ENCODE results near the gene ATF1. TPM values are rescaled to one million over a fixed set of nuclear protein-coding genes. Genes with fewer than 3 reads are reported as not detected.
"Not testable (repeated sequence)": the region's sequence is repeated elsewhere in the genome, so short reads cannot be mapped to it uniquely, and the experiment has no call there.

ATF1 gene
- total RNA-seq, 1 donor from 2014 or later, result 42.5 TPM

DNA sequence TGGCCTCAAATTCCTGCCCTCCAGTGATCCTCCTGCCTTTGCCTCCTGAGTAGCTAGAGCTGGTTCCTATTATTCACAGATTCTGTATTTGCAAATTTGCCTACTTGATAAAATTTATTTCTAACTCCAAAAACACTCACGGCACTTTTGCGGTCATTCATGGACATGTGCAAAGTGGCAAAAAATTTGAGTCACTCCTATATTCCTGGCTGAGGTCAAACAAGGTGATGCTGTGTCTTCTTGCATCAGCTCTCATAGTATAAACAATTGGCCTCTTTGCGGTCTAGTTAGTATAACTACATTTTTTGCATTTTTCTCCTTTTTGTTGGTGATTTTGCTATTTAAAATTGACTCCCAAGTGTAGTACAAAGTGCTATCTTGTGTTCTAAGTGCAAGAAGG, 24.7 kb downstream of the ATF1 start:
- peaks cover 50% of the 10 kb centered on the region for H3K36me3 Mint-ChIP-seq (ENCODE audit: low read depth)
- H3K4me1 Mint-ChIP-seq, result peaks cover 8% of the 10 kb centered on the region
- H3K27ac Mint-ChIP-seq, result no peak overlapping the region
- TF ChIP-seq, protein P1, sequence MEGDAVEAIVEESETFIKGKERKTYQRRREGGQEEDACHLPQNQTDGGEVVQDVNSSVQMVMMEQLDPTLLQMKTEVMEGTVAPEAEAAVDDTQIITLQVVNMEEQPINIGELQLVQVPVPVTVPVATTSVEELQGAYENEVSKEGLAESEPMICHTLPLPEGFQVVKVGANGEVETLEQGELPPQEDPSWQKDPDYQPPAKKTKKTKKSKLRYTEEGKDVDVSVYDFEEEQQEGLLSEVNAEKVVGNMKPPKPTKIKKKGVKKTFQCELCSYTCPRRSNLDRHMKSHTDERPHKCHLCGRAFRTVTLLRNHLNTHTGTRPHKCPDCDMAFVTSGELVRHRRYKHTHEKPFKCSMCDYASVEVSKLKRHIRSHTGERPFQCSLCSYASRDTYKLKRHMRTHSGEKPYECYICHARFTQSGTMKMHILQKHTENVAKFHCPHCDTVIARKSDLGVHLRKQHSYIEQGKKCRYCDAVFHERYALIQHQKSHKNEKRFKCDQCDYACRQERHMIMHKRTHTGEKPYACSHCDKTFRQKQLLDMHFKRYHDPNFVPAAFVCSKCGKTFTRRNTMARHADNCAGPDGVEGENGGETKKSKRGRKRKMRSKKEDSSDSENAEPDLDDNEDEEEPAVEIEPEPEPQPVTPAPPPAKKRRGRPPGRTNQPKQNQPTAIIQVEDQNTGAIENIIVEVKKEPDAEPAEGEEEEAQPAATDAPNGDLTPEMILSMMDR (IDR thresholded peaks at IDR 0.05), result no peak
- no peak for DNase-seq
- H3K27me3 Mint-ChIP-seq, result no peaks in the 10 kb centered on the region
- H3K9me3 Mint-ChIP-seq, result peaks cover 7% of the 10 kb centered on the region
- no peak for ATAC-seq (ENCODE audit: low read depth)
- H3K4me3 Mint-ChIP-seq, result no peak overlapping the region
- ChIA-PET CTCF (no interaction called here), POLR2A (no interaction called here)
- intact Hi-C loops (cut with micrococcal nuclease), result no loop called here

DNA sequence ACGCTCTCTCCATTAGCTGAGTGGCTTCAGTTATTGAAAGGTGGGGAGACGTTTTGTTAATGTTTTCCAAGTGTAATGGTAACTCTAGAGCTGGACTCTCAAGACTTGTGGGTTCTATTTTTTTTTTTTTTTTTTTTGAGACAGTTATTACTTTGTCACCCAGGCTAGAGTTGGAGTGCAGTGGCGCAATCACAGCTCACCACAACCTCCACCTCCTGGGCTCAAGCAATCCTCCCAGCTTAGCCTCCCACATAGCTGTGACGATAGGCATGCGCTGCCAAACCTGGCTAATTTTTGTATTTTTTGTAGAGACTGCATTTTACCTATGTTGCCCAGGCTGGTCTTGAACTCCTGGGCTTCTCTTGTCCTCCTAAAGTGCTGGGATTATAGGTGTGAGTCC, 26.2 kb downstream of the ATF1 start:
- ChIA-PET POLR2A (interaction anchor here (0.6 kb wide), 1 partner anchor 19 kb away, joined by 3 read pairs; no protein-coding TSS in a partner anchor), CTCF (no interaction called here)
- Mint-ChIP-seq H3K9me3 (peaks cover 7% of the 10 kb centered on the region), H3K4me3 (no peak overlapping the region), H3K27me3 (no peaks in the 10 kb centered on the region), H3K27ac (no peak overlapping the region), H3K36me3 (ENCODE audit: low read depth) (peaks cover 45% of the 10 kb centered on the region), H3K4me1 (peaks cover 8% of the 10 kb centered on the region)
- ATAC-seq (ENCODE audit: low read depth) (no peak), DNase-seq (no peak)
- intact Hi-C loops (cut with micrococcal nuclease), result no loop called here
- TF ChIP-seq, protein P1 (IDR thresholded peaks at IDR 0.05), result no peak

DNA sequence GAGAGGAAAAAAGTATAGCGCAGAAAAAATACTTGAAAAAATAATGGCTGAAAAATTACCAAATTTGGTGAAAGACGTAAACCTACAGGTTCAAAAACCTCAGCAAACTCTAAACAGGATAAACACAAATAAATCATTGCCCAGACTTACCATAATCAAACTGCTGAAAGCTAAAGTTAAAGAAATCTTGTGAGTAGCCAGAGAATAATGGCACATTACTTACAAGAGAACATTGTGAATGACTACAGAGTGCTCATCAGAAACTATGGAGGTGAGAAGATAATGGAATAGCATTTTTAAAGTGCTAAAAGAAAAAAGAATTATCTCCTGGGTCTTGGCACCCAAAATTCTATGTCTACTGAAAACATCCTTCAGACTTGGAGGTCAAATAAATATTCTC, 36.0 kb downstream of the ATF1 start:
- intact Hi-C loops (cut with micrococcal nuclease), result no loop called here
- peaks cover 72% of the 10 kb centered on the region for H3K36me3 Mint-ChIP-seq (ENCODE audit: low read depth)
- ChIA-PET CTCF (interaction anchor here (1.1 kb wide), 1 partner anchor 187 kb away, joined by 3 read pairs; no protein-coding TSS in a partner anchor), POLR2A (interaction anchor here (0.5 kb wide), 1 partner anchor 36 kb away, joined by 5 read pairs; the partner anchor contains the start of gene ATF1)
- TF ChIP-seq, protein P1 (IDR thresholded peaks at IDR 0.05), result no peak
- ATAC-seq (ENCODE audit: low read depth), result no peak
- DNase-seq, result no peak
- H3K4me1 Mint-ChIP-seq, result no peaks in the 10 kb centered on the region
- H3K27me3 Mint-ChIP-seq, result no peaks in the 10 kb centered on the region
- peaks cover 10% of the 10 kb centered on the region for H3K9me3 Mint-ChIP-seq
- no peak overlapping the region for H3K4me3 Mint-ChIP-seq
- H3K27ac Mint-ChIP-seq, result no peak overlapping the region

DNA sequence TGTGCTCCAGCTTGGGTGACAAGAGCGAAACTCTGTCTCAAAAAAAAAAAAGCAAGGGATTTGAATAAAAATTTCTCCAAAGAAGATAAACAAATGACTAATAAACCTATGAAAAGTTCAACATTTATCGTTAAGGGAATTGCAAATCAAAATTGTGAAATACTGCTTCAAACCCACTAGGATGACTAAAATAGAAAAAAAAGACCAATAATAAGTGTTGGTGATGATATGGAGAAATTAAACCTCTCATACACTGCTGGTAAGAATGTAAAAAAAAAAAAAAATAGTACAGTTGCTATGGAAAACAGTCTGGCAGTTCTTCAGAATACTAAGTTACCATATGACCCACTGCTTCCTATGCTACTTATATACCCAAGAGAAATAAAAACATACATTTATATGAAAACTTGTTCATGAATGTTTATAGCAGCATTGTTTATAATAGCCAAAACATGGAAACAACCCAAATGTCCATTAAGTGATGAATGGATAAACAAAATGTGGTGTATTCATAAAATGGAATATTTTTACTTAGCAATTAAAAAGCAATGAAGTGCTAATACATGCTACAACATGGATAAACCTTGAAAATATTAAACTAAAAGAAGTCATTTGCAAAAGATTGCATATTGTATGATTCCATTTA, 39.5 kb downstream of the ATF1 start:
- no peaks in the 10 kb centered on the region for H3K27me3 Mint-ChIP-seq
- ChIA-PET CTCF (no interaction called here), POLR2A (no interaction called here)
- ATAC-seq (ENCODE audit: low read depth) (no peak), DNase-seq (no peak)
- no peak overlapping the region for H3K27ac Mint-ChIP-seq
- TF ChIP-seq, protein P1 (IDR thresholded peaks at IDR 0.05), result no peak
- no peaks in the 10 kb centered on the region for H3K4me1 Mint-ChIP-seq
- peaks cover 10% of the 10 kb centered on the region for H3K9me3 Mint-ChIP-seq
- no peak overlapping the region for H3K4me3 Mint-ChIP-seq
- intact Hi-C loops (cut with micrococcal nuclease), result no loop called here
- peaks cover 51% of the 10 kb centered on the region for H3K36me3 Mint-ChIP-seq (ENCODE audit: low read depth)

DNA sequence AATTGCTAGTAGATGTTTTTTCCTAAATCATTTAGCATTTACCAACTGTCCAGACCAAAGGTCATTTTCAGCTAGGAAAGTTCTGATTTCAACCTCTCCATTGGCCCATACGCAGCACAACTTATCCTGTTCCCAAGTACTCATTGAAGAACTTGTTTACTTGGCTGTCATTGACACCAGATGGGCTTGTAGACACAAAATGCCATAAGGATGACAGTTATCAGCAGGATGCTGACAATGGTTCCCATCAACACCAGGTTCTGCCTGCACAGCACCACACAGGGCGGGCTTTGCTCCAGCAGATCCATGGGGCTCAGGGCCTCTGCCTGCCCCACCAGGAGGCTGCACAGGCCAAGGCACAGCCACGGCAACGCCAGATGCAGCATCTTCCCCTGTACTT, 42.3 kb downstream of the ATF1 start:
- DNase-seq, result no peak
- CTCF ChIA-PET, result no interaction called here
- H3K27me3 Mint-ChIP-seq, result no peaks in the 10 kb centered on the region
- ATAC-seq (ENCODE audit: low read depth), result no peak
- no peak overlapping the region for H3K4me3 Mint-ChIP-seq
- POLR2A ChIA-PET, result no interaction called here
- H3K9me3 Mint-ChIP-seq, result no peaks in the 10 kb centered on the region
- TF ChIP-seq, protein P1 (IDR thresholded peaks at IDR 0.05), result no peak
- no peak overlapping the region for H3K27ac Mint-ChIP-seq
- intact Hi-C loops (cut with micrococcal nuclease), result no loop called here
- peaks cover 40% of the 10 kb centered on the region for H3K36me3 Mint-ChIP-seq (ENCODE audit: low read depth)
- H3K4me1 Mint-ChIP-seq, result no peaks in the 10 kb centered on the region

DNA sequence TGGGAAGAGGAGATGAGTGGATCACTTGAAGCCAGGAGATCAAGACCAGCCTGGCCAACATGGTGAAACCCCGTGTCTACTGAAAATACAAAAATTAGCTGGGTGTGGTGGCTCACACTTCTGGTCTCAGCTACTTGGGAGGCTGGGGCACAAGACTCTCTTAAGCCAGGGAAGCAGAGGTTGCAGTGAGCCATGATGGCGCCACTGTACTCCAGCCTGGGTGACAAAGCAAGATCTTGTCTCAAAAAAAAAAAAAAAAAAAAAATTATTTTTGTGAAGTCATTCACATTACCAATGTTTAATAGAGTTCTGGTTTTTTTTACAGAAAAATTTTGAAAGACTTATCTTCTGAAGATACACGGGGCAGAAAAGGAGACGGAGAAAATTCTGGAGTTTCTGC, 45.2 kb downstream of the ATF1 start:
- intact Hi-C loops (cut with micrococcal nuclease); CTCF ChIA-PET; H3K4me1 Mint-ChIP-seq; DNase-seq; H3K9me3 Mint-ChIP-seq; ATAC-seq (ENCODE audit: low read depth); H3K27ac Mint-ChIP-seq; H3K4me3 Mint-ChIP-seq; H3K27me3 Mint-ChIP-seq; POLR2A ChIA-PET: not testable (repeated sequence)
- H3K36me3 Mint-ChIP-seq (ENCODE audit: low read depth), result peaks cover 43% of the 10 kb centered on the region

DNA sequence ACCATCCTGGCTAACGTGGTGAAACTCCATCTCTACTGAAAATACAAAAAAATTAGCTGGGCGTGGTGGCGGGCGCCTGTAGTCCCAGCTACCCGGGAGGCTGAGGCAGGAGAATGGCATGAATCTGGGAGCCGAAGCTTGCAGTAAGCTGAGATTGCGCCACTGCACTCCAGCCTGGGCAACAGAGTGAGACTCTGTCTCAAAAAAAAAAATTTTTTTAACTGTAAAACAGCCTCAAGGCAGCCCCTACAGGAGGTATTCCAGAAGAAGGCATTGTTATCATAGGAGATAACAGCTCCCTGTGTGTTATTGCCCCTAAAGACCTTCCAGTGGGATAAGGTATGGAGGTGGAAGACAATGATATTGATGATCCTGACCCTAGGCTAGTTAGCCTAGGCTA, 51.0 kb downstream of the ATF1 start:
- H3K27me3 Mint-ChIP-seq; intact Hi-C loops (cut with micrococcal nuclease); H3K4me1 Mint-ChIP-seq; ATAC-seq (ENCODE audit: low read depth); H3K4me3 Mint-ChIP-seq; DNase-seq; CTCF ChIA-PET; POLR2A ChIA-PET; H3K27ac Mint-ChIP-seq; H3K9me3 Mint-ChIP-seq: not testable (repeated sequence)
- peaks cover 71% of the 10 kb centered on the region for H3K36me3 Mint-ChIP-seq (ENCODE audit: low read depth)

All from activated B cell treated with CpG ODN at 0.5 μM for 24 hours (primary cell).